Psoas muscle (tissue), 8 donors: Measurements from ENCODE around the gene ST6GALNAC2. TPM values are rescaled to one million over a fixed set of nuclear protein-coding genes. Genes with fewer than 3 reads are reported as not detected.

Source experiments
- ATAC-seq, 4 donors: fragments of 200-7000 bp; cut with Tn5 transposase; one replicate each; pipeline ENCODE4 v1.9.1; 2020; ENCODE audit warnings: moderate library complexity in 3 of 4, mild to moderate bottlenecking in 2 of 4
- DNase-seq, 2 donors: peaks; one replicate each; pipeline ENCODE4 v3.0.0-alpha.2; 2020
- H3K27ac ChIP-seq: fragments of 200-600 bp; one replicate; pipeline ENCODE4 v1.8.0; 2022
- H3K27me3 ChIP-seq, 3 donors: fragments of 200-600 bp in 1 of 3; one replicate each; pipeline versions ENCODE4 v1.6.1 to v1.8.0; 2013 to 2022; ENCODE audit warnings: low read length in 2 of 3, mild to moderate bottlenecking in 2 of 3, moderate library complexity in 1 of 3; ENCODE audit not compliant: insufficient read depth in 3 of 3
- H3K36me3 ChIP-seq, 2 donors: fragments of 200-600 bp in 1 of 2; one replicate each; pipeline versions ENCODE4 v1.6.1 to v1.8.0; 2013 to 2022; ENCODE audit warnings: low read depth in 1 of 2, mild to moderate bottlenecking in 1 of 2, moderate library complexity in 1 of 2; ENCODE audit not compliant: insufficient read depth in 1 of 2
- H3K4me1 ChIP-seq: fragments of 200-600 bp; one replicate; pipeline ENCODE4 v1.8.0; 2022
- H3K4me3 ChIP-seq: fragments of 200-600 bp; one replicate; pipeline ENCODE4 v1.8.0; 2022; ENCODE audit warnings: mild to moderate bottlenecking
- H3K9me3 ChIP-seq: fragments of 200-600 bp; one replicate; pipeline ENCODE4 v1.8.0; 2022
- CTCF ChIP-seq: fragments of 200-600 bp; IDR thresholded peaks from one replicate; pipeline ENCODE4 v1.8.0; 2022; ENCODE audit warnings: antibody characterized with exemption
- WGBS, 3 donors: extraction: QIAGEN DNeasy Blood & Tissue Kit; methylation state at CpG; one replicate each; pipeline versions ENCODE4 v1.1.6 to v1.1.7; 2013; 5-methylcytosine and 5-hydroxymethylcytosine counted together
- intact Hi-C, 2 donors: fragments of 100-400 bp; cut with DNase I; formaldehyde crosslinking; loops; one replicate each; pipeline versions ENCODE4 v1.11.0 to v1.14.2; 2022
- polyA plus RNA-seq, 3 donors: library from polyadenylated mRNA; stranded (reverse); fragments of 200-250 nt; gene quantifications; one replicate each; pipeline ENCODE4 v1.2.3, GENCODE V29; 2013
- total RNA-seq, 4 donors: library from RNA; stranded (reverse); fragmentation: NEBNext Ultra II Directional in 2 of 4; extraction: Animal tissue kit (Norgen Biotek cat#: 25700) in 2 of 4; gene quantifications; one replicate each; pipeline versions ENCODE4 v1.2.1 to v1.2.4, GENCODE V29; 2021 to 2023
- donor health status: healthy with polysubstance abuse.
- donor health status: DM: no; HTN: no; CAD: no; lungs with moderate emphysema.
- donor health status: Bipolar disorder and iron deficiency.
- donor health status: healthy.
- donor health status: DM: yes; HTN: yes; CAD: no.
- donor health status: DM: no; HTN: no; CAD: no.
- donor health status: DM: no; HTN: no; CAD: no.
- donor health status: DM: yes; HTN: yes; CAD: no.

The ST6GALNAC2 gene
- total and polyA plus RNA-seq, 7 donors: 1.2 to 17.8 (median 8.7) TPM

GRCh38 chr17:76562734-76563148 lies 22.9 kb downstream of the ST6GALNAC2 start:
- 39 to 45% (median 44%) methylated on average over 6 of the region's 6 CpGs for WGBS, 3 donors
- no peaks in the 10 kb centered on the region for H3K9me3 ChIP-seq
- H3K4me1 ChIP-seq: peaks cover 71% of the 10 kb centered on the region
- H3K27me3 ChIP-seq: no peaks in the 10 kb centered on the region
- peak overlapping the region; percentile 46 for H3K4me3 ChIP-seq
- TF ChIP-seq CTCF: no peak
- ATAC-seq: peak; percentile 69 to 83 (median 74)
- DNase-seq: peak in 1 of 2 donors; percentile 49
- peaks cover 0 to 70% of the 10 kb centered on the region in 2 donors for H3K36me3 ChIP-seq
- intact Hi-C loops: no loop called here
- peak overlapping the region; percentile 72 for H3K27ac ChIP-seq

- 35 to 50% (median 39%) methylated on average over 5 of the region's 5 CpGs for WGBS, 3 donors
- Histone ChIP-seq H3K36me3 (peaks cover 0 to 69% of the 10 kb centered on the region in 2 donors), H3K27ac (peak overlapping the region; percentile 86)
Observed at GRCh38 chr17:76561799-76562268, 23.8 kb downstream of the ST6GALNAC2 start.

GRCh38 chr17:76561332-76561731 lies 24.3 kb downstream of the ST6GALNAC2 start:
- intact Hi-C loops: loop anchor here in 1 of 2 donors (2.0 kb wide), 1 partner anchor 23 kb away; the partner anchor contains the start of gene ST6GALNAC2
- peaks cover 0 to 64% of the 10 kb centered on the region in 2 donors for H3K36me3 ChIP-seq
- peak overlapping the region; percentile 82 for H3K4me3 ChIP-seq
- WGBS, 3 donors: 52 to 58% (median 57%) methylated on average over 7 of the region's 7 CpGs
- H3K27ac ChIP-seq: peak overlapping the region; percentile 86
- TF ChIP-seq CTCF: no peak
- H3K27me3 ChIP-seq: no peaks in the 10 kb centered on the region
- no peaks in the 10 kb centered on the region for H3K9me3 ChIP-seq
- DNase-seq: no peak
- H3K4me1 ChIP-seq: peaks cover 71% of the 10 kb centered on the region
- ATAC-seq: no peak

More at GRCh38 chr17:76561799-76562268, 23.8 kb downstream of the ST6GALNAC2 start:
- Histone ChIP-seq H3K4me3 (peak overlapping the region; percentile 82), H3K4me1 (peaks cover 66% of the 10 kb centered on the region), H3K9me3 (no peaks in the 10 kb centered on the region), H3K27me3 (no peaks in the 10 kb centered on the region)
- TF ChIP-seq CTCF: no peak
- intact Hi-C loops: loop anchor here in 1 of 2 donors (2.0 kb wide), 1 partner anchor 23 kb away; the partner anchor contains the start of gene ST6GALNAC2
- ATAC-seq (no peak), DNase-seq (no peak)

- H3K27ac ChIP-seq: peak overlapping the region; percentile 86
- peaks cover 67% of the 10 kb centered on the region for H3K4me1 ChIP-seq
- 74 to 84% (median 75%) methylated on average over 6 of the region's 6 CpGs for WGBS, 3 donors
- intact Hi-C loops: loop anchor here in 1 of 2 donors (2.0 kb wide), 1 partner anchor 24 kb away; the partner anchor contains the start of gene ST6GALNAC2
- peaks cover 0 to 59% of the 10 kb centered on the region in 2 donors for H3K36me3 ChIP-seq
- ATAC-seq (no peak), DNase-seq (no peak)
- H3K9me3 ChIP-seq: no peaks in the 10 kb centered on the region
- no peak for TF ChIP-seq CTCF
- H3K27me3 ChIP-seq: no peaks in the 10 kb centered on the region
- H3K4me3 ChIP-seq: peak overlapping the region; percentile 82
Observed at GRCh38 chr17:76560877-76561221, 24.8 kb downstream of the ST6GALNAC2 start.
